HG03575 (cell line): ENCODE data around the gene SERBP1.
"Not testable (repeated sequence)": the region's sequence is repeated elsewhere in the genome, so short reads cannot be mapped to it uniquely, and the experiment has no call there.

Source experiments
- ATAC-seq: cut with Tn5 transposase; IDR thresholded peaks from one replicate; pipeline ENCODE4 v1.9.1; 2021; ENCODE audit not compliant: unreplicated experiment, insufficient number of reproducible peaks, low FRiP score; ENCODE audit errors: extremely low read depth

SERBP1 gene

GRCh38 chr1:67446014-67446413 lies 15.8 kb upstream of the SERBP1 start:
- not testable (repeated sequence) for ATAC-seq

- no peak for ATAC-seq
These were observed 11.6 kb upstream of the SERBP1 start for GRCh38 chr1:67441739-67442281.

- no peak for ATAC-seq
These were observed 11.0 kb upstream of the SERBP1 start for GRCh38 chr1:67441183-67441582.

- no peak for ATAC-seq
These were observed 10.1 kb upstream of the SERBP1 start for GRCh38 chr1:67440339-67440738.

- no peak for ATAC-seq
These were observed 9.3 kb upstream of the SERBP1 start for GRCh38 chr1:67439277-67440029.

- no peak for ATAC-seq
These were observed 7.8 kb upstream of the SERBP1 start for GRCh38 chr1:67437961-67438360.

- no peak for ATAC-seq
These were observed 6.4 kb upstream of the SERBP1 start for GRCh38 chr1:67436511-67437055.

- ATAC-seq = no peak
These were observed 4.3 kb upstream of the SERBP1 start for GRCh38 chr1:67434491-67434890.

GRCh38 chr1:67433837-67434236 lies 3.6 kb upstream of the SERBP1 start:
- ATAC-seq = no peak

- no peak for ATAC-seq
These were observed 2.5 kb upstream of the SERBP1 start for GRCh38 chr1:67432745-67433144.

GRCh38 chr1:67431869-67432578 lies 1.8 kb upstream of the SERBP1 start:
- ATAC-seq = no peak

GRCh38 chr1:67431156-67431765 lies 1.1 kb upstream of the SERBP1 start:
- ATAC-seq = no peak

GRCh38 chr1:67429528-67430357 lies 459 bp downstream of the SERBP1 start:
- no peak for ATAC-seq

- no peak for ATAC-seq
These were observed 1.1 kb downstream of the SERBP1 start for GRCh38 chr1:67429011-67429527.

GRCh38 chr1:67427947-67428346 lies 2.3 kb downstream of the SERBP1 start:
- no peak for ATAC-seq

- no peak for ATAC-seq
These were observed 2.7 kb downstream of the SERBP1 start for GRCh38 chr1:67427465-67427864.

- no peak for ATAC-seq
These were observed 9.2 kb downstream of the SERBP1 start for GRCh38 chr1:67420835-67421492.
